ENCODE measurements around the gene SLC4A7. TPM values are rescaled to one million over a fixed set of nuclear protein-coding genes. Genes with fewer than 3 reads are reported as not detected.
A peak's percentile ranks its signal among the peaks of the same experiment; 100 is the strongest.

Gene SLC4A7
- total and polyA plus RNA-seq, 3 experiments from 2014 or later = 16.9 to 55.9 (median 55.0) TPM

DNA sequence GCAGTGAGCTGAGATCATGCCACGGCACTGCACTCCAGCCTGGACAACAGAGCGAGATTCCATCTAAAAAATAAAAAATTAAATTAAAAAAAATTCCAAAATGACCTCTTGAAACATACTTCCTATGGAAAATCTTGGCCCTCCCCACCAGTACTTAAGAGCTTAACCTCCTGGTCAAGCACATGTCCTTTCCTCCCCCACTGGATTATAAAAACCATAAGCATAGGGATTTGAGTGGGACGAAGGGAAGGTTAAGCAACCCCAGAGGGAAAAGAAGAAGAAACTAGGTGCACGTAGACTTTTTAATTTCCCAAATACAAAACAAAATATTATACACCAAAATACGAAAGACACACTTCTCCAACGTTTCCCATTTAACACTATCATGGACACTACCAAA lies 25.3 kb downstream of the SLC4A7 start:
- ChIA-PET POLR2A (no interaction called here), CTCF (interaction anchor here (1.4 kb wide), 1 partner anchor 8 kb away, joined by 4 read pairs; no protein-coding TSS in a partner anchor)
- H3K4me1 Mint-ChIP-seq = peaks cover 53 to 81% (median 77%) of the 10 kb centered on the region in 3 donors
- Histone ChIP-seq H3K9me3 (ENCODE audit: low read length) (no peaks in the 10 kb centered on the region), H3K36me3 (ENCODE audit: insufficient read depth, low read length) (no peaks in the 10 kb centered on the region), H3K4me3 (ENCODE audit: low read length) (no peak overlapping the region), H3K4me1 (ENCODE audit: insufficient read depth, low read length) (peaks cover 4% of the 10 kb centered on the region), H3K27ac (ENCODE audit: low read depth, low read length) (no peak overlapping the region), H3K27me3 (ENCODE audit: insufficient read depth, low read length, poor library complexity, severe bottlenecking) (no peaks in the 10 kb centered on the region)
- peaks cover 7 to 29% (median 12%) of the 10 kb centered on the region in 3 donors for H3K36me3 Mint-ChIP-seq
- no peak for DNase-seq
- H3K4me3 Mint-ChIP-seq = no peak overlapping the region
- H3K27me3 Mint-ChIP-seq = no peaks in the 10 kb centered on the region
- peak overlapping the region in 1 of 8 donors; percentile 40 for H3K27ac Mint-ChIP-seq
- no peaks in the 10 kb centered on the region for H3K9me3 Mint-ChIP-seq

DNA sequence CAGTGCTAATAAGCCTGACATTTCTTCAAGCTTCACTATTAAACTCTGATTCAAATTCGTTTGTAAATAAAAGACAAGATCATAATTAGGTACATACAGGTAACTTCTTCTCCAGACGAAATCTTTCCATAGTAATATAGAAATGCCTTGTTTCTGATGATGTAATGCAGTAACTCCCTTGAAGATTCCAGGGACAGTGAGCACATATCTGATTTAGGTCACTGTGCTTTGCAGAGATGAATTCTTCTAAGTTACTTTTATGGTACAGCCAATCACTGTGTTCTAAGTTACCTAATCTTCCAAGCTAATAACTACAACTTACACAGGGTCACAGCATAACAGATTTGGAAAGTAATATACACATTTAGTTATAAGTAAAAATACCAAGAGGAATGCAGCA lies 27.6 kb downstream of the SLC4A7 start:
- Histone ChIP-seq H3K9me3 (ENCODE audit: low read length) (no peaks in the 10 kb centered on the region), H3K4me3 (ENCODE audit: low read length) (no peak overlapping the region), H3K4me1 (ENCODE audit: insufficient read depth, low read length) (peaks cover 10% of the 10 kb centered on the region), H3K27ac (ENCODE audit: low read depth, low read length) (no peak overlapping the region), H3K36me3 (ENCODE audit: insufficient read depth, low read length) (no peaks in the 10 kb centered on the region), H3K27me3 (ENCODE audit: insufficient read depth, low read length, poor library complexity, severe bottlenecking) (no peaks in the 10 kb centered on the region)
- Mint-ChIP-seq H3K9me3 (no peaks in the 10 kb centered on the region), H3K4me3 (peak overlapping the region in 1 of 7 donors; percentile 13), H3K27me3 (no peaks in the 10 kb centered on the region), H3K27ac (peak overlapping the region in 1 of 8 donors; percentile 4), H3K36me3 (peaks cover 0 to 25% (median 5%) of the 10 kb centered on the region in 3 donors), H3K4me1 (peaks cover 65 to 87% (median 83%) of the 10 kb centered on the region in 3 donors)
- no peak for DNase-seq
- ChIA-PET POLR2A (no interaction called here), CTCF (interaction anchor here (1.0 kb wide), 1 partner anchor 11 kb away, joined by 3 read pairs; no protein-coding TSS in a partner anchor)

DNA sequence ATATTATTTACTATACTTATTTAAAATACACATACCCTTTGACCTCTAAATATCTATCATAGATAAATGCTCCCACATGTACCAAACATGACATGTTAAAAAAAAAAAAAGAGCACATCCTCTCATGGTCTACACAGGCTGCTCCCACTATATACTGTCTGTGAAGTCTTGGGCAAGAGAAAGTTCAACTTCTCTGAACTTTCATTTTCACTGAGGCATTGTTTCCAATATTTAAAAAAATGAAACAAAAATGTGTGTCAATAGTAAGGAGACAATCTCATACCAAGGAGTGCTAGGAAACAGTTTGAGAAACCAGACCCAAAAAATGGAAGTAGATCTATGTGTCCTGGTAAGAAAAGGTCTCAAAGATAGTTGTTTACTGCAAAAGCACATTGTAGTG lies 29.3 kb downstream of the SLC4A7 start:
- Mint-ChIP-seq H3K27me3 (no peaks in the 10 kb centered on the region), H3K4me3 (peak overlapping the region in 3 of 7 donors; percentile 20 to 49 (median 36)), H3K4me1 (peaks cover 63 to 86% (median 81%) of the 10 kb centered on the region in 3 donors), H3K36me3 (peaks cover 0 to 21% (median 5%) of the 10 kb centered on the region in 3 donors), H3K9me3 (no peaks in the 10 kb centered on the region), H3K27ac (peak overlapping the region in 2 of 8 donors; percentile 6 to 14)
- no peaks in the 10 kb centered on the region for H3K36me3 ChIP-seq (ENCODE audit: insufficient read depth, low read length)
- CTCF ChIA-PET = interaction anchor here (0.7 kb wide), 1 partner anchor 78 kb away, joined by 3 read pairs; no protein-coding TSS in a partner anchor
- no peak for DNase-seq
- no peak overlapping the region for H3K4me3 ChIP-seq (ENCODE audit: low read length)
- H3K9me3 ChIP-seq (ENCODE audit: low read length) = no peaks in the 10 kb centered on the region
- H3K27me3 ChIP-seq (ENCODE audit: insufficient read depth, low read length, poor library complexity, severe bottlenecking) = no peaks in the 10 kb centered on the region
- peaks cover 10% of the 10 kb centered on the region for H3K4me1 ChIP-seq (ENCODE audit: insufficient read depth, low read length)
- POLR2A ChIA-PET = interaction anchor here (0.6 kb wide), 1 partner anchor 30 kb away, joined by 4 read pairs; no protein-coding TSS in a partner anchor
- no peak overlapping the region for H3K27ac ChIP-seq (ENCODE audit: low read depth, low read length)

DNA sequence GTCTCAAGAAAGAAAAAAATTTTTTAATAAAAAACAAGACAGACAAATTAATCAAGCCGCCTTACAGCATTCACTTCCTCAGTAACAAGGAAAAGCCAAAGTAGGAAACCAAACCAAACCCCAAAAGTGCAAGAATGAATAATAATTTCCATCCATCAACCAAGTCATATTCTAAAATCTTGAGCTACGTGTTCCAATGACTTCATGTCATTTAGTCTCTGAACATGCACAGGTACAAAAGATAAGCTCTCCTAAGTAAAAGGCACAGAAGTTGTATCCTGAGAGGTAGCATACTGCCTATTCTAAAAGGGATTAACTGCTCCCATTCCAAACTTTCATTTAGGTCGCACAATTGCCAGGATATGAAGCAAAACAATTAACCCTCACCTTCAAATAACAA lies 29.7 kb downstream of the SLC4A7 start:
- no peak overlapping the region for H3K27ac ChIP-seq (ENCODE audit: low read depth, low read length)
- H3K4me3 ChIP-seq (ENCODE audit: low read length) = no peak overlapping the region
- no peaks in the 10 kb centered on the region for H3K36me3 ChIP-seq (ENCODE audit: insufficient read depth, low read length)
- Mint-ChIP-seq H3K27me3 (no peaks in the 10 kb centered on the region), H3K4me3 (peak overlapping the region in 3 of 7 donors; percentile 18 to 32 (median 25)), H3K27ac (peak overlapping the region in 2 of 8 donors; percentile 12 to 41), H3K9me3 (no peaks in the 10 kb centered on the region), H3K36me3 (peaks cover 0 to 21% (median 5%) of the 10 kb centered on the region in 3 donors), H3K4me1 (peaks cover 63 to 88% (median 81%) of the 10 kb centered on the region in 3 donors)
- no peak for DNase-seq
- no peaks in the 10 kb centered on the region for H3K9me3 ChIP-seq (ENCODE audit: low read length)
- peaks cover 10% of the 10 kb centered on the region for H3K4me1 ChIP-seq (ENCODE audit: insufficient read depth, low read length)
- ChIA-PET CTCF (interaction anchor here (0.7 kb wide), 1 partner anchor 79 kb away, joined by 3 read pairs; no protein-coding TSS in a partner anchor), POLR2A (interaction anchor here (0.6 kb wide), 1 partner anchor 30 kb away, joined by 4 read pairs; no protein-coding TSS in a partner anchor)
- no peaks in the 10 kb centered on the region for H3K27me3 ChIP-seq (ENCODE audit: insufficient read depth, low read length, poor library complexity, severe bottlenecking)

DNA sequence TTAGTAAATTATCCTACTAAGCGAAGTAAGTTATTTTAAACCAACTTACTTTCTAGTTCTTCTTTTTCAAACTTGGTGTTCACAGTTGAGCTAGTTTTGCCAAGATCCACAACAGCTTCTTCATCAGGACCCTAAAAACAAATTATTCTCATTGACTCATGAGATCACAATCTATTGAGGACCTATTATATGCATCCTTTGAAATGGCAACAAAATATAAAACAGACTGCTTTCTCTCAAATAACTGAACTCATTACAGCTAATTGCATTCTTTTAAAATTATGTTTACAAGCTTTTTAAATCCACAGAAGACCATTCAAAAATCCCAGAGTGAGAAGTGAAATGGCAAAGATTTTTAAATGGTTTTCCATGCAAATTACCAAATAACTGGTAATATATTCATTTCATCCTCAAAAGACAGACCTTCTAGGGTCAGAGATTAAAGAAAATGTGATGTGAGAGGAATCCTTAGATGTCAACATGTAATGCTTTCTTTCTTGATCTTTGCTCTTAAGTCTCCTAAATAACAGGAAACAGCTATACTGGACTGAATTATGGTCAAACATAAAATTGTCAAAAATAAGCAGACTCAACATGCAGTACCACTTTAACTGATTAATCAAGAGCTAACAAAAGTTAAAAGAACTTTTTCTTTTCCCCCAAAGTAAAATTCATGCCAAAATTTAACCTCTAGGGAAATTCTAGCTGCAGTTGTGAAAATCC lies 31.7 kb downstream of the SLC4A7 start:
- no peaks in the 10 kb centered on the region for H3K9me3 ChIP-seq (ENCODE audit: low read length)
- no peaks in the 10 kb centered on the region for H3K27me3 Mint-ChIP-seq
- H3K4me3 ChIP-seq (ENCODE audit: low read length) = no peak overlapping the region
- H3K27ac ChIP-seq (ENCODE audit: low read depth, low read length) = no peak overlapping the region
- no peaks in the 10 kb centered on the region for H3K27me3 ChIP-seq (ENCODE audit: insufficient read depth, low read length, poor library complexity, severe bottlenecking)
- no peak for DNase-seq
- no peaks in the 10 kb centered on the region for H3K36me3 ChIP-seq (ENCODE audit: insufficient read depth, low read length)
- H3K36me3 Mint-ChIP-seq = peaks cover 4 to 26% (median 10%) of the 10 kb centered on the region in 3 donors
- peaks cover 6% of the 10 kb centered on the region for H3K4me1 ChIP-seq (ENCODE audit: insufficient read depth, low read length)
- H3K9me3 Mint-ChIP-seq = no peaks in the 10 kb centered on the region
- H3K27ac Mint-ChIP-seq = peak overlapping the region in 1 of 8 donors; percentile 69
- H3K4me3 Mint-ChIP-seq = peak overlapping the region in 1 of 7 donors; percentile 19
- peaks cover 57 to 76% (median 73%) of the 10 kb centered on the region in 3 donors for H3K4me1 Mint-ChIP-seq
- ChIA-PET POLR2A (no interaction called here), CTCF (interaction anchor here (1.3 kb wide), 1 partner anchor 15 kb away, joined by 4 read pairs; no protein-coding TSS in a partner anchor)

DNA sequence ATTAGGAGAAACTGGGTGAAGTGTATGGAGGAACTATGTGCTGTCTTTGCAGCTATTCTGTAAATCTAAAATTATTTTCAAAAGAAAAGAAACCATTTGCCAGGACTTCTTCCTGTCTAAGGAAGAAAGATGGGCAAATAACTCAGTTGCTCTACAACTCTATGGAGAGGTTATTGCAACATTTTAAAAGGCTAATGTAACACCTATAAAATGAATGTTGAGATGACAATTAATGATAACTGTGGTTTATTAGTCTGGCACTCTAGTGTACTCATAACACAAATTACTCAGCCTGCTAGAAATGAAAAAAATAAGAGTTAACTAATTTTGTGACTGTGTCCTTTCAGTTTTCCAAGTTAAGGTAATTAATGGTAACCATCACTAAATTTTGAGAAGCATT lies 32.3 kb downstream of the SLC4A7 start:
- Mint-ChIP-seq H3K36me3 (peaks cover 4 to 31% (median 12%) of the 10 kb centered on the region in 3 donors), H3K9me3 (no peaks in the 10 kb centered on the region), H3K27me3 (no peaks in the 10 kb centered on the region), H3K4me3 (no peak overlapping the region), H3K27ac (peak overlapping the region in 1 of 8 donors; percentile 15), H3K4me1 (peaks cover 53 to 69% (median 66%) of the 10 kb centered on the region in 3 donors)
- H3K4me1 ChIP-seq (ENCODE audit: insufficient read depth, low read length) = peaks cover 6% of the 10 kb centered on the region
- CTCF ChIA-PET = interaction anchor here (1.3 kb wide), 1 partner anchor 15 kb away, joined by 4 read pairs; no protein-coding TSS in a partner anchor
- no peak overlapping the region for H3K27ac ChIP-seq (ENCODE audit: low read depth, low read length)
- H3K4me3 ChIP-seq (ENCODE audit: low read length) = no peak overlapping the region
- no peaks in the 10 kb centered on the region for H3K9me3 ChIP-seq (ENCODE audit: low read length)
- no peak for DNase-seq
- no peaks in the 10 kb centered on the region for H3K27me3 ChIP-seq (ENCODE audit: insufficient read depth, low read length, poor library complexity, severe bottlenecking)
- no peaks in the 10 kb centered on the region for H3K36me3 ChIP-seq (ENCODE audit: insufficient read depth, low read length)
- POLR2A ChIA-PET = no interaction called here

DNA sequence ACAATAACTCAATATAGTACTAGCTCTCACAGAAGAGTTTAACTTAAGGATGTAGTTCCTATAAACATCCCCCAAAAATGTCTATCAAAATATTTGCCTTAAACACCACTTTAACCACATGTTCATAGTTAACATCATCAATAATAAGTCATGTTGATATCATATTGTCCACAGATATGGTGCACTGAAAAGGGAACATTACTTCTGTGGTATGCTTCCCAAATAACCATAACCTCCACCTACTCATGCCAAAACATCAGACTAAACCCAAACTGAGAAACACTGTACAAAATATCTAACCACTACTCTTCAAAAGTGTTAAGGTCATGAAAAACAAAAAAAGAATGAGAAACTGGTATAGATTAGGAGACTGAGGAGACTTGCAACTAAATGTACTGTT lies 32.9 kb downstream of the SLC4A7 start:
- Mint-ChIP-seq H3K4me1 (peaks cover 47 to 63% (median 60%) of the 10 kb centered on the region in 3 donors), H3K27me3 (no peaks in the 10 kb centered on the region), H3K36me3 (peaks cover 4 to 32% (median 12%) of the 10 kb centered on the region in 3 donors), H3K9me3 (no peaks in the 10 kb centered on the region), H3K4me3 (no peak overlapping the region), H3K27ac (peak overlapping the region in 1 of 8 donors; percentile 0)
- H3K27me3 ChIP-seq (ENCODE audit: insufficient read depth, low read length, poor library complexity, severe bottlenecking) = no peaks in the 10 kb centered on the region
- H3K4me1 ChIP-seq (ENCODE audit: insufficient read depth, low read length) = peaks cover 6% of the 10 kb centered on the region
- no peaks in the 10 kb centered on the region for H3K9me3 ChIP-seq (ENCODE audit: low read length)
- no peak overlapping the region for H3K27ac ChIP-seq (ENCODE audit: low read depth, low read length)
- ChIA-PET POLR2A (no interaction called here), CTCF (no interaction called here)
- DNase-seq = no peak
- H3K36me3 ChIP-seq (ENCODE audit: insufficient read depth, low read length) = no peaks in the 10 kb centered on the region
- H3K4me3 ChIP-seq (ENCODE audit: low read length) = no peak overlapping the region

DNA sequence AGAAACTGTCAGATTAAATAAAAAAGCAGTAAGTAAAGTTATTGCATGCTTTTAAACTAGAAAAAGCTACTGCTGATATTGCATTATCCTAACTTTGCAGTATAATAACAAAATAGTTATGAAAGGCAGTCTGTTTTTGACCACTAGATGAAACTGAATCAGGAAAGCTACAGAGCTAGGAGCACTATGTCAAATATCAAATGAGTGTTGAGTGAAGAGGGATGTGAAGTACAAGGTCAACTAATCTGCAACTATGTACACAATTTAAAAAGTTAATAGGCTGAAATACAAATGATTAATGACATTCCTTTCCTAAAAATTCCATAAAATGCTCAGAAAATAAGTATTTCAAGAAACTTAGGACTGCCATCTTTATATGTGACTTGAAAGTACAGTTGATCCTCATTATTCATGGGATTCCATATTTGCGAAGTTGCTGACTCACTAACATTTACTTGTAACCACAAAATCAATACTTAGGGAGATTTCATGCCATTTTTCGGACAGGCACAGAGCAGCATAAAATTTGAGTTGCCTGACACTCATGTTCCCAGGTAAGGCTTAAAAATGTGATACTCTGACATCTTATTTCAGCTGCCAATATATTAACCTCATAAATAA lies 34.5 kb downstream of the SLC4A7 start:
- no peak for DNase-seq
- Mint-ChIP-seq H3K4me3 (no peak overlapping the region), H3K9me3 (no peaks in the 10 kb centered on the region), H3K36me3 (peaks cover 10 to 40% (median 12%) of the 10 kb centered on the region in 3 donors), H3K27ac (no peak overlapping the region), H3K27me3 (no peaks in the 10 kb centered on the region), H3K4me1 (peaks cover 34 to 48% (median 44%) of the 10 kb centered on the region in 3 donors)
- ChIA-PET POLR2A (no interaction called here), CTCF (no interaction called here)
- Histone ChIP-seq H3K9me3 (ENCODE audit: low read length) (no peaks in the 10 kb centered on the region), H3K27ac (ENCODE audit: low read depth, low read length) (no peak overlapping the region), H3K36me3 (ENCODE audit: insufficient read depth, low read length) (no peaks in the 10 kb centered on the region), H3K27me3 (ENCODE audit: insufficient read depth, low read length, poor library complexity, severe bottlenecking) (no peaks in the 10 kb centered on the region), H3K4me1 (ENCODE audit: insufficient read depth, low read length) (peaks cover 6% of the 10 kb centered on the region), H3K4me3 (ENCODE audit: low read length) (no peak overlapping the region)

Measured in CD8-positive, alpha-beta memory T cell (primary cell).